Colonic mucosa (tissue), 4 donors: Measurements from ENCODE around the gene NEK10. TPM values are rescaled to one million over a fixed set of nuclear protein-coding genes. Genes with fewer than 3 reads are reported as not detected.

ENCODE experiments used
- DNase-seq: peaks from one replicate; pipeline ENCODE4 v3.0.0-alpha.2; 2020
- H3K27ac ChIP-seq: fragments of 200-600 bp; one replicate; pipeline ENCODE4 v1.8.0; 2021
- H3K27me3 ChIP-seq: fragments of 200-600 bp; one replicate; pipeline ENCODE4 v1.8.0; 2021
- H3K36me3 ChIP-seq: fragments of 200-600 bp; one replicate; pipeline ENCODE4 v1.8.0; 2021
- H3K4me1 ChIP-seq: fragments of 200-600 bp; one replicate; pipeline ENCODE4 v1.8.0; 2021; ENCODE audit warnings: mild to moderate bottlenecking
- H3K4me3 ChIP-seq: fragments of 200-600 bp; one replicate; pipeline ENCODE4 v1.8.0; 2021
- H3K9ac ChIP-seq, 2 donors: one replicate each; pipeline ENCODE4 v1.7.0; 2013; ENCODE audit warnings: control low read depth in 2 of 2, low read depth in 2 of 2, low read length in 2 of 2
- H3K9me3 ChIP-seq: fragments of 200-600 bp; one replicate; pipeline ENCODE4 v1.8.0; 2021
- intact Hi-C: fragments of 100-400 bp; cut with DNase I; formaldehyde crosslinking; loops from one replicate; pipeline ENCODE4 v1.14.1; 2022
- total RNA-seq, 2 donors: library from RNA; stranded (reverse); fragmentation: NEBNext Ultra II Directional in 1 of 2; extraction: Animal tissue kit (Norgen Biotek cat#: 25700) in 1 of 2; gene quantifications; one replicate each; pipeline ENCODE4 v1.2.1, GENCODE V29; 2021
- TF ChIP-seq, protein P1 (sequence below): fragments of 200-600 bp; IDR thresholded peaks from one replicate; pipeline ENCODE4 v1.8.0; 2022; ENCODE audit warnings: antibody characterized with exemption, mild to moderate bottlenecking
- donor health status: healthy.
- donor health status: DM: no; HTN: no; CAD: no.
- donor health status: DM: no; HTN: no; CAD: no.

The NEK10 gene
- total RNA-seq, 2 donors from 2014 or later = 0.67 to 0.88 TPM

DNA sequence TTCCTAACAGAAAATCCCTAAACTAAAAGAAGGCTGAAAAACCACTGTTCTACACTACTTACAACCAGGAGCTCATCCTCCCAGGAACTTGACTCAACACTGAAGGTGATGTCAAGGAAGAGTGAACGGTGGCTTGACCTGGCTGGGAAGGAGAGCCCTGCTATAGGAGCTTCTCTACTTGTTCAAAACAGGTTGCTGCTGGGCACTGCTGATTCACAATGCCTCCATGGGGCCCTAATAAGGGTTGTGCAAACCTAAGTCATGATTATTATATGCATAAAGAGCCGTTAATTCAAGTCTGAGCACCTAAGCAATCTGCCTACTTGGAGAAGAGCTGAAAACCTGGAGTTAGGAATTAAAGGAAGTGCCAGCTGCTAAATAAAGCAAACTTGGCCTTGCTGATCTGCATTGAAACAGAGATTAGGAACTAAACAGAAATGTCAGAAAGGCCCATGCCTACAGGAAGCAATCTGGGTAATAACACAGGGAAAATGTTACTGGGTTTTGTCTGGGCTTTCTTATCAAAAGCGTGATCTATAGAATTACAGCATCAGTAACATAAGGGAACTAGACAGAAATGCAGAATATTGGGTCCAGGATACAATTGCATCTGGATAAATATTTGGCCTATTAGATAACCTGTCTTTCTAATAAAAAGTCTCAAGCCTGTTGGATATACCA lies 243.2 kb downstream of the NEK10 start:
- H3K27me3 ChIP-seq = no peaks in the 10 kb centered on the region
- no peaks in the 10 kb centered on the region for H3K9me3 ChIP-seq
- no peaks in the 10 kb centered on the region for H3K36me3 ChIP-seq
- H3K4me1 ChIP-seq = no peaks in the 10 kb centered on the region
- DNase-seq = no peak
- H3K4me3 ChIP-seq = no peak overlapping the region
- intact Hi-C loops = no loop called here
- no peak overlapping the region for H3K9ac ChIP-seq
- no peak overlapping the region for H3K27ac ChIP-seq
- TF ChIP-seq, protein P1, sequence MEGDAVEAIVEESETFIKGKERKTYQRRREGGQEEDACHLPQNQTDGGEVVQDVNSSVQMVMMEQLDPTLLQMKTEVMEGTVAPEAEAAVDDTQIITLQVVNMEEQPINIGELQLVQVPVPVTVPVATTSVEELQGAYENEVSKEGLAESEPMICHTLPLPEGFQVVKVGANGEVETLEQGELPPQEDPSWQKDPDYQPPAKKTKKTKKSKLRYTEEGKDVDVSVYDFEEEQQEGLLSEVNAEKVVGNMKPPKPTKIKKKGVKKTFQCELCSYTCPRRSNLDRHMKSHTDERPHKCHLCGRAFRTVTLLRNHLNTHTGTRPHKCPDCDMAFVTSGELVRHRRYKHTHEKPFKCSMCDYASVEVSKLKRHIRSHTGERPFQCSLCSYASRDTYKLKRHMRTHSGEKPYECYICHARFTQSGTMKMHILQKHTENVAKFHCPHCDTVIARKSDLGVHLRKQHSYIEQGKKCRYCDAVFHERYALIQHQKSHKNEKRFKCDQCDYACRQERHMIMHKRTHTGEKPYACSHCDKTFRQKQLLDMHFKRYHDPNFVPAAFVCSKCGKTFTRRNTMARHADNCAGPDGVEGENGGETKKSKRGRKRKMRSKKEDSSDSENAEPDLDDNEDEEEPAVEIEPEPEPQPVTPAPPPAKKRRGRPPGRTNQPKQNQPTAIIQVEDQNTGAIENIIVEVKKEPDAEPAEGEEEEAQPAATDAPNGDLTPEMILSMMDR = no peak

DNA sequence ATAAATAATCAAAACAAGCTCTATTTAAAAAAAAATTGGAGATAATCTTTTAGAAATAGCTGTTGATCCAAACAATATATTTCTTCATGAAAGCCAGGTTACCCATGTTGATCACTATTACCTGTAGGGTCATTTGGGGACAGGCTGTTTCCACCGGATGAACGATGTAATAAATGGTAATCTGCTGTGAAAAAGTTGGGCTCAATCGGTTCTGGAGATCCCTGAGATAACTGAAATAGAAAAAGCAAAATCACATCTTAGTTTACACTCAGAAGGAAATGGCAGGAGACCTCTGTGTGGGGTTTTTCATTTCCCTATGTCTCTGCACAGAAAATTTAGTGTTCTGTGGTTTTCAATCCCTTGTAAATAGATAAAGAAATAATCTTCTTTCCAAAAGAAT lies 249.5 kb downstream of the NEK10 start:
- Histone ChIP-seq H3K9me3 (no peaks in the 10 kb centered on the region), H3K4me3 (no peak overlapping the region), H3K9ac (no peak overlapping the region), H3K27me3 (no peaks in the 10 kb centered on the region), H3K36me3 (no peaks in the 10 kb centered on the region), H3K27ac (no peak overlapping the region), H3K4me1 (no peaks in the 10 kb centered on the region)
- no peak for DNase-seq
- TF ChIP-seq, protein P1 = no peak
- intact Hi-C loops = no loop called here

DNA sequence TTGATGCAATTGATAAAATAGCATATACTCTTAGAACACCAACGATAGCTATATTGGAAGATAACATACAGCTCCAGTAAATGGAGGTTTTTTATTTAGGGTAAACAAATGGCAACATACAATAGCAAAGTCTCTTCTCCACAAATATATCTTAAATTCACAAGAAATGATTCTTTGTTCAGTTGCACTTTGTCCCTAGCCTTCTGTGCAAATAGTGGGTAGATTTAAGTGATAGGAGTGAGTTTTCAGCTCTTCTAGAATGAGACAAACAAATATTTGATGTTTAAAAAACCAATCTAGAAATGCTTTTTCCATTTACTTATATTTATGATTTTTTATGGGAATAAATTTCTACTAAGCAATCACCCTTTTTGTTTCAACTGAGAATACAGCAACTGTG lies 253.8 kb downstream of the NEK10 start:
- Histone ChIP-seq H3K4me3 (no peak overlapping the region), H3K36me3 (no peaks in the 10 kb centered on the region), H3K9me3 (no peaks in the 10 kb centered on the region), H3K9ac (no peak overlapping the region), H3K4me1 (no peaks in the 10 kb centered on the region), H3K27me3 (no peaks in the 10 kb centered on the region), H3K27ac (no peak overlapping the region)
- DNase-seq = no peak
- TF ChIP-seq, protein P1 = no peak
- intact Hi-C loops = no loop called here

DNA sequence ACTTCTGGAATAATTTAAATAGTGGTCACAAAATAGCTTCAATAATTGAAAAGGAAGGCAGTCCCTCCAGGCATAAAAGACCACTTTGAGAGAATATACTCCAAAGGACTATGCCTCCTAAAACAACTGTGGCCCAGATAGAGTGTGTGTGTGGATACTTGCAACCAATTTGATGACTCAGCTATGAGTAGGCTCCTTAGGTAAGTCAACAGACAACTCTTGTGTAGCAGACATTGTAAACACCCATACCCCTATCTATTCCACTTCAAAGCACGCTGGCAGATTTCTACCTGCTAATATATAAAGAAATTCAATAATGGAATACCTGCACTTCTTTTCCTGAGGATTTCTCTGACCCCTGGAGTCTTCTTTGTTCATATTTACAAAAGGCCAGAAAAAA lies 254.5 kb downstream of the NEK10 start:
- Histone ChIP-seq H3K4me3 (no peak overlapping the region), H3K36me3 (no peaks in the 10 kb centered on the region), H3K9ac (no peak overlapping the region), H3K4me1 (no peaks in the 10 kb centered on the region), H3K27me3 (no peaks in the 10 kb centered on the region), H3K27ac (no peak overlapping the region), H3K9me3 (no peaks in the 10 kb centered on the region)
- TF ChIP-seq, protein P1 = no peak
- no peak for DNase-seq
- intact Hi-C loops = no loop called here

DNA sequence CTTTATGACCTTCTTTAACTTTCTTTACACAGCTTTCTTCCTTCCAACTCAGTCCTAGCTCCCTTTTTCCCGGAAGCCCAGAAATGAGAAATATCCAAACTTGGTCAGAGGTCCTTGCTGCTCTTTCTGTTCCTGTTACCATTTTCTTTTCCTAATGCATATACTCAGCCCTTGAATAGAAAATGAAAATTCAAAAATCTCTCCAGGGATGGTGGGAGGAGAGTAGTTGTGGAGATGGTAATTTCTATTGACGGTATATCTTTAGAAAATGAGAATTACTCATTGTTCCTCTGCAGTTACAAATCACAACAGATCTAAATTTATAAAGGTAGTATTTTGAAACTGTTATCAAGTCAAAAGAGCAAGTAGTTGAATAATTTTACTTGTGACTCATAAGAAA lies 255.1 kb downstream of the NEK10 start:
- intact Hi-C loops = no loop called here
- Histone ChIP-seq H3K9ac (no peak overlapping the region), H3K9me3 (no peaks in the 10 kb centered on the region), H3K4me1 (no peaks in the 10 kb centered on the region), H3K36me3 (no peaks in the 10 kb centered on the region), H3K4me3 (no peak overlapping the region), H3K27ac (no peak overlapping the region), H3K27me3 (no peaks in the 10 kb centered on the region)
- TF ChIP-seq, protein P1 = no peak
- DNase-seq = no peak
